HG02938 (cell line): ENCODE data around the gene UGT1A5.
"Not testable (repeated sequence)": the region's sequence is repeated elsewhere in the genome, so short reads cannot be mapped to it uniquely, and the experiment has no call there.

Source experiments
- ATAC-seq: cut with Tn5 transposase; IDR thresholded peaks from one replicate; pipeline ENCODE4 v1.9.1; 2021; ENCODE audit warnings: mild to moderate bottlenecking, moderate library complexity; ENCODE audit not compliant: unreplicated experiment

UGT1A5 gene

DNA sequence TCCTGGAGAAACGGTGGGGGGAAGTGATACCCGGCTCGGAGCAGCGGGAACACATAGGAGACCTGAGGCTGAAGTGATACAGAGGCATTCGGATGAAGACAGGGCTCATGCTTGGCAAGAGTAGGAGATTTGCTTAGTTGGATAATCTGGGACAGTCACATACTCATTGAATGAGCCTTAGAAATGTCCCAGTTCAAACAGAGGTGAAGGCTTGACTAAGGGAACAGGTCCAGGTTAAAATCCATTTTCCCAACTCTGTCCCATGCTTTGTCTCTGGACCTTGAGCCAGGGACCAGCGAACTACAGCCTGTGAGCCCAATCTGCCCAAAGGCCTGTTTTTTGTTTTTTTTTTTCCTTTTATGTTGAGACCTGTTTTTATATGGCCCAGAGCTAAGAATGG is 18.7 kb upstream of the UGT1A5 start:
- ATAC-seq, result no peak

DNA sequence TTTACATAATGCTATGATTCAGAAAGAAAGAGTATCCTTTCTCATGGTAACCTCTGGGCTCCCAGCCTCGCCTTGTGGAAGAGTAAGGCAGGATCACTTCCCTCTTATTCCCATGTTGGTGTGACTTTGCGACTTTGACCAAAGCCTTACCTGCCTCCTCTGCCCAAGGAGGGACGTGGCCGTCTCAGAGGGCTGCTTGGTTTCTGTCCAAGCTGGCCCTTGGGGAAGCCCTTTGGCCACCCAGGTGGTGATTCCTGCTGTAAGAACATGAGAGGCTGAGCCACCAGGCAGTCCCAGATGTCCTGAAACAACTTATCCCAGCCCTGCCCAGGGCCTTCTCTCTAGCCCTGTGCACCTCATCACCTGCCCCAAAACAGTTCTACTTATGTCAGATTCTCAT is 14.0 kb upstream of the UGT1A5 start:
- ATAC-seq, result no peak

DNA sequence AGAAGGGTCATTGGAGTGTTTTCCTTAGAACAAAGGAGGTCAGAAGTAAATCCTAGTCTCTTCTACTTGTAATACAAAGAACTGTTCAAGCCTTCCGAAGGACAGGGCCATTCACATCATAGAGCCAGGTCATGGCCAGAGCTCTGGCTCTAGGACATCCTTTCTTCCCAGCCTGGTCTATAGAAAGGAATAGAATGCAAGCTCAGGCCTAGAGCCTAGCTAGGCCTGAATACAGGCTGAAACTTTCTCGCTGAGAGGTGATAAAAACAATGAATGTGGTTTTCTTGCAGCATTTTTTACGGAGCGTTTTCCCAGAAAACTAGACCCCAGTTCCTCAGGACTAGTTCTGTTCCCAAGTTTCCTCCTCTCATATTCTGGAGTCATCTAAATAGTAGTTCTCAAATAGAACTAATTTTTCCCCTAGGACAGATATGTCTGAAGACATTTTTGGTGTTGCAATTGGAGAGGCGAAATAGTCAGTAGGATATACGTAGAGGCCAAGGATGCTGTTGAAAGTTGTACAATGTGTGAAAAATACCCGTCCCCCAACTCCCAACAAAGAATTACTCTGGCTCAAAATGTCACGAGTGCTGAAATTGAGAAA is 13.2 kb upstream of the UGT1A5 start:
- no peak for ATAC-seq

DNA sequence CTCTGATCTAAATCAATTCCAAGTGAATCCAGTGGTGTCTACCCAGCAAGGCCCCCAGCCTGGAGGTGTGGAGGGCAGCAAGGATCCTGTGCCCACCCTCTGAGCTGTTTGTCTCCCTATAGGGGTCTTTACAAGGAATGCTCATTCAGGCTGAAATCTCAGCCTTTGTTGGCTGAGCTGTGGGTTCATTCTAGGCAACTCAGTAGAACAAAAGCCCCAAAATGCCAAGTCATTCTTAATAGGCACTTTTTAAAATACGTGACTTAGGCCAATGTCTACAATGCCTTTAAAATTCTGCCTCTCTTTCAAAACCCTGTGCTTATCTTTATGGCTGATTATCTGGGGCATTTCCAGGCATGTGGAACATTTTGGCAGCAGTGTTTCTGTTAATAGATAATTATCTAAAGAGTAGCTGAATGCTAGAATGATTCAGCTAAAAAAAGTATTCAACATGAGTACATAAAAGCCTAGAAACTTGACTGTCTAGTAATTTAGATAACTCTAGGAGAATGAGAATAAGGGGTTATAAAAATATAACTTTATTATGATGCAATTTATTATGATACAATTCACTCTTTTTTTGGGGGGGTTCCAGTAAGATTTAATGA is 12.6 kb upstream of the UGT1A5 start:
- ATAC-seq, result no peak

DNA sequence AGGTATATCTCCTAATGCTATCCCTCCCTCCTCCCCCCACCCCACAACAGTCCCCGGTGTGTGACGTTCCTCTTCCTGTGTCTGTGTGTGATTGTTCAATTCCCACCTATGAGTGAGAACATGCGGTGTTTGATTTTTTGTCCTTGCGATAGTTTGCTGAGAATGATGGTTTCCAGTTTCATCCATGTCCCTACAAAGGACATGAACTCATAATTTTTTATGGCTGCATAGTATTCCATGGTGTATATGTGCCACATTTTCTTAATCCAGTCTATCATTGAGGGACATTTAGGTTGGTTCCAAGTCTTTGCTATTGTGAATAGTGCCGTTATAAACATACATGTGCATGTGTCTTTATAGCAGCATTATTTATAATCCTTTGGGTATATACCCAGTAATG is 11.9 kb upstream of the UGT1A5 start:
- not testable (repeated sequence) for ATAC-seq

DNA sequence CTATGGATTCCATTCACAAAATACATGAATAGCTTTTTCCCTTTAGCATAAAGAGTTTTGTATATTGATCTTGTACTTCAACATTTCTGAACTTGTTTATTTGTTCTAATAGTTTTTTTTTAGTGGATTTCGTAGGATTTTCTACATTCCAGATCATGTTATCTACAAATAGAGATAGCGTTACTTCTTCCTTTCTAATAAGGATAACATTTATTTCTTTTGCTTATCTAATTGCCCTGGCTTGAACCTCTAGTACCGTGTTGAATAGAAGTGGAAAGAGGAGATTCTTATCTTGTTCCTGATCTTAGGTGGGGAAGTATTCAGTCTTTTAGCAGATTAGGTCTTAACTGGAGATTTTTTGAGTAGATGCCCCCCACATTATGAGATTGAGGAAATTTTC is 10.5 kb upstream of the UGT1A5 start:
- ATAC-seq, result no peak

DNA sequence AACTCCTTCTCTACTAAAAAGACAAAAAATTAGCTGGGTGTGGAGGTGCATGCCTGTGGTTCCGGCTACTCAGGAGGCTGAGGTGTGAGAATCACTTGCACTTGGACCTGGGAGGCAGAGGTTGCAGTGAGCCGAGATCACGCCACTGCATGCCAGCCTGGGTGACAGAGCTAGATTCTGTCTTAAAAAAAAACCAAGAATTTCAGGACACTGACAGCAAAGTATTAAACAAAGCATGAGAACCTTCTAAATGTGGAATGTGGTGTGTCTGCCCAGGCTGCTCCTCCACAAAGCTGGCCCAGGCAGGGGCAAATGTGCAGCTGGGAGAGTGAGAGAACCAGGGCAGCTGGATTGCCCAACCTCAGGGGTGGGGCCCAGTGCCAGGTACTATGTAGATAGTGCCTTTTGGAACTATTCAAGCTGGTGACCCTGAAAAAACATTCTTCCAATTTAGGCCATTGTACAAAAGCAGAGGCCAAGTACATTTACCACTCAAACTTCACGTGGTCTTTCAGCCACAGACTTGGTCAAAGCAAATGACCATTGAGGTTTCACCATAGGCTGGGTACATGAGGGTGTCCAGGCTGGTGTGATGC is 6.7 kb upstream of the UGT1A5 start:
- no peak for ATAC-seq

DNA sequence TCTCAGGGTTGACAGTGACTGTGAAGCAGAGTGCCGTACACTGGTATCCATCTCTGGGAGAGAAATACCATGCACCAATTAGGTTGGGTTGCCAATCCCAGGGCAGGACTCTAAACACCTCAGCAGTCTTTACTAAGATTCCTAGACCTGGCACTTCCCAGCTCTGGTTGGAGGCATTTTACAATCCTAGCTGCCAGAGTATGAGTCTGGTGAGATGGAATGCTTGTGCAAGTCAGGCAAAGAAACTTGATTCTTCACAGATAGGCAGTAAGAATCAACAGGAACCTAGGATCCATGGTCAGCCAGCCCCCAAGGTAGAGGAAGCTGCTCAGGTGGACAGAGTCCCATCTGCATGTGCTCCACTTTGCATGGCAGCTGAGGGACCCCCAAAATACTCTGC is 6.0 kb upstream of the UGT1A5 start:
- no peak for ATAC-seq

DNA sequence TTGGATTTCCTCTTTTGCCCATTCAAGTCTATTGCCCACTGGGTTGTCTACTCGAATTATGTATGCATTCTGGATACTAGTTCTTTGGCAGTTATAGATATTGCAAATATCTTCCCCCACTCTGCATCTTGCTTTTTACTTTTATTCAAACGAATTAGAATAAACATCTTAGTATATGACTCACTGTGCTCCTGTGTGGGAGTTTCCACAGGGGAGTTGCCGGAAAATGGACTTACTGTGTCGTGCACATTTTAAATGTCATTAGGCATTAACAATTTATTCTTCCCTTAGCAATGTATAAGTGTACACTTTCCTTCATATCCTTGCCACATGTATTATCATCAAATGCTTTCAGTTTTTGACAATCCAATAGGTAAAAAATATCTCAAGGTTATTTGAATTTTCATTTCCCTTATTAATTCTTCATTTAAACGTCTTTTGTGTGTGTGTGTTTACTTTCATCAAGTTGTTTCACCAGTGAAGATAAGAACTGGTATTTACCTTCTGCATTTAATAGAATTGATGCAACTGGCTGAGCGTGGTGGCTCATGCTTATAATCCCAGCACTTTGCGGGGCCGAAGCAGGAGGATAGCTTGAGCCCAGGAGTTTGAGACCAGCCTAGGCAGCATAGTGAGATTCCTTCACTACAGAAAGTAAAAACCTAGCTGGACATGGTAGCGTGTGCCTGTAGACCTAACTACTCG is 4.6 kb upstream of the UGT1A5 start:
- no peak for ATAC-seq

DNA sequence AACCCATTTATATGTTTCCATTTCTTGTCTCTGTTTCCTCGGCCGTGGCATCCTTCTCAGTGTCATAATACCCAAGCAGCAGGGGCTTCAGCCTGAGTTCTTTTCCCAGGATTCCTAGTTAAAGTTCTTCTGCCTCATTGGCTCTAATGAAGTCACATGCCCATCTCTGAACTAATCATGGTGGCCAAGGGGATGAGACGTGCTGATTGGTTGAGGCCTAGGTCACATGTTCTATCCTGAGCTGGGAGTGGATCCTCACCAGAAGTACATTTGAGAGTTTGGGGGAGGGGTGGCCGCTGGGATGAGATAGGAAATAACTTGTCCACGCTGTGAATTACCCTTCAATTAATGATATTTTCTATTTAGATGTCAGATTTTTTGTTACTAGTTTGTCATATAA is 3.8 kb upstream of the UGT1A5 start:
- no peak for ATAC-seq

DNA sequence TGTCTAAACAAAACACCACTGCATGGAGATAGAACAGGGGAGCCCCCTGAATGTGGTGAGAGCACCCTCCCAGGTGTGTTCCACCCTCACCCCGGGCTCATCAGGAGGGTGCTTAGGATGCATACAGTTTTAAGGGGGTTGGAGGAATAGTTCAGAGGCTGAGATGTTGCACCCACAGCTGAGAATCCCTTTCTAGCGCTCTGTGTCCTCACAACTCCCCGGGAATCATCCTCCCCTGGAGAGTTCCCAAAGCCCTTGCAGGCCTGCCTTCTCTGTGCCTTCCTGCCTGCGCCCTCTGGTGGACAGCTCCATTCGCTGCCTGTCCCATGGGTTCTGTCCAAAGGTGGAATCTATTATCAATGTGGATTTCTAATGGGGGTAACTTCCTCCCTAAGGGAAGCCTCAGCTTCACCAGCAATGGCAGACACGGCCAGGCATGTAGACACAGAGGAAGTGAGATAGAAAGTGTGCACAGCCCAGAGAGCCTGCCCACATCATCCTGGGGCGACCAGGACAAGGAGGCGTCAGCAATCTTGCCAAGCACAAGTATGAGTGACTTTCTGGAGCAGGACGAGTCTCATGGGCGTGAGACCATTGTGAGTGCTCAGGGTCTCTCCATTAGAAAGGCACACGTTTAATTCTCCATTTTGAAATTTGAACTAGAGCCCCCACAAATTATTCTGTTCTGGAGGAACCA is 1.2 kb upstream of the UGT1A5 start:
- no peak for ATAC-seq

DNA sequence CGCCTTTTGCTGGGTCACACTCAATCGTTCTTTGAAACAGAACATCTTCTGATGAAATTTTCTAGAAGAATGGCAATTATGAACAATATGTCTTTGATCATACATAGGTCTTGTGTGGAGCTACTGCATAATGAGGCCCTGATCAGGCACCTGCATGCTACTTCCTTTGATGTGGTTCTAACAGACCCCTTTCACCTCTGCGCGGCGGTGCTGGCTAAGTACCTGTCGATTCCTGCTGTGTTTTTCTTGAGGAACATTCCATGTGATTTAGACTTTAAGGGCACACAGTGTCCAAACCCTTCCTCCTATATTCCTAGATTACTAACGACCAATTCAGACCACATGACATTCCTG is 532 bp downstream of the UGT1A5 start:
- no peak for ATAC-seq

DNA sequence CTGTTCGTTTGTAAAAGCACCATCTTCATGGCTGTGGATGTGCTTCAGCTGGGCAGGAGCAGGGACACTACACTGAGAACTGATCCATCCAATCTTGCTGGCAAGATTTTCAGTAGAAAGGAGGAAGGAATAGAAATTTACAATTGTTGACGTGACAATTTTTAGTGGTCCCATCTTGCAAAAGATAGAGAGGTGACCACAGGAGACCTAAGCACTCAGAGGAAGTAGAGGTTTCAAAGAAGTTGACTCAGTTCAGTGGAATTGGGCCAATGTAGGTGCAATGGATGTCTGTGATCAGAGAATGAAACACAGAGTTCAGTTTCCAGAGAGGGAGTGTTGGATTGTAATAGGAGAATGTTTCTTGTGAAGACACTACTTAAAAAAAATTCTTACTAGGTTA is 1.4 kb downstream of the UGT1A5 start:
- no peak for ATAC-seq

DNA sequence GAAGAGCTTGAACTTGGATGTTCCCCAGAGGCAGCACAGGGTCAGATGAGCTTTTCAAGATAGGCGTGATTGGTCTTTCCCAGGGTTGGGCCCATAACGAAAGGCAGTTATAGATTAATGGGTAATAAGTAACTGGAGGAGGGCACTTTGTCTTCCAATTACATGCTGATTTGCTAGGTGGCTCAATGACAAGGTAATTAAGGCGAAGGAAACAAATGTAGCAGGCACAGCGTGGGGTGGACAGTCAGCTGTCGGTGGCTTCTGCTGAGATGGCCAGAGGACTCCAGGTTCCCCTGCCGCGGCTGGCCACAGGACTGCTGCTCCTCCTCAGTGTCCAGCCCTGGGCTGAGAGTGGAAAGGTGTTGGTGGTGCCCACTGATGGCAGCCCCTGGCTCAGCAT is 5.8 kb downstream of the UGT1A5 start, which contains the start of gene UGT1A4:
UGT1A4 (plus strand) TSS at position 185 of the 400 bp plus-strand sequence; CDS start at position 270, 85 bp downstream.
- no peak for ATAC-seq

DNA sequence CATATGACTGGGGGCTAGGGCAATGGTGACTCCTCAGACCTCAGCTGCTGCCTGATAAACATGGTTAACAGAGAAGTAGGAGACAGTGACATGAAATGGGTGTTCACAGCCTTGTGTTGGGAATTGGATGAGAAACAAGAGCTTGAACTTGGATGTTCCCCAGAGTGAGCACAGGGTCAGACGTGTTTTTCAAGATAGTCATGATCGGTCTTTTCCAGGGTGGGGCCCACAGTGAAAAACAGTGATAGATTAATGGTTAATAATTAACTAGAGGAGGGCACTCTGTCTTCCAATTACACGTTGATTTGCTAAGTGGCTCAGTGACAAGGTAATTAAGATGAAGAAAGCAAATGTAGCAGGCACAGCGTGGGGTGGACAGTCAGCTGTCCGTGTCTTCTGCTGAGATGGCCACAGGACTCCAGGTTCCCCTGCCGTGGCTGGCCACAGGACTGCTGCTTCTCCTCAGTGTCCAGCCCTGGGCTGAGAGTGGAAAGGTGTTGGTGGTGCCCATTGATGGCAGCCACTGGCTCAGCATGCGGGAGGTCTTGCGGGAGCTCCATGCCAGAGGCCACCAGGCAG is 16.1 kb downstream of the UGT1A5 start, which contains the start of gene UGT1A3:
UGT1A3 (plus strand) TSS at position 320 of the 579 bp plus-strand sequence; CDS start at position 405, 85 bp downstream.
- ATAC-seq, result no peak

DNA sequence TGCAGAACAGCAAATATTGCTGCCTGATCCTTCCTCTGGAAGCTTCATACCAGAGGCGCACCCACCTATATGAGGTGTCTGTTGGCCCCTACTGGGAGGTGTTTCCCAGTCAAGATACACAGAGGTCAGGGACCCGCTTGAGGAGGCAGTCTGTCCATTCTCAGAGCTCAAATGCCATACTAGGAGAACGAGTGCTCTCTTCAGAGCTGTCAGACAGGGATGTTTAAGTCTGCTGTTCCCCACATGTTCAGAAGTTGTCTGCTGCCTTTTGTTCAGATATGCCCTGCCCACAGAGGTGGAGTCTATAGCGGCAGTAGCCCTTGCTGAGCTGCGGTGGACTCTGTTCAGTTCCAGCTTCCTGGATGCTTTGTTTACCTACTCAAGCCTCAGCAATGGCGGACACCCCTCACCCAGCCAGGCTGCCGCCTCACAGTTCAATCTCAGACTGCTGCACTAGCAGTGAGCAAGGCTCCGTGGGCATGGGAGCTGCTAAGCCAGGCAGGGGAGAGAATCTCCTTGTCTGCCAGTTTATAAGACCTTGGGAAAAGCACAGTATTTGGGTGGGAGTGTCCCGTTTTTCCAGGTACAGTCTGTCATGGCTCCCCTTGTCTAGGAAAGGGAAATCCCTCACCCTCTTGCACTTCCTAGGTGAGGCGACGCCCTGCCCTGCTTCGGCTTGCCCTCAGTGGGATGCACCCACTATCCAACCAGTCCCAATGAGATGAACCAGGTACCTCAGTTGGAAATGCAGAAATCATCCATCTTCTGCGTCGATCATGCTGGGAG is 24.4 kb downstream of the UGT1A5 start:
- ATAC-seq, result not testable (repeated sequence)

DNA sequence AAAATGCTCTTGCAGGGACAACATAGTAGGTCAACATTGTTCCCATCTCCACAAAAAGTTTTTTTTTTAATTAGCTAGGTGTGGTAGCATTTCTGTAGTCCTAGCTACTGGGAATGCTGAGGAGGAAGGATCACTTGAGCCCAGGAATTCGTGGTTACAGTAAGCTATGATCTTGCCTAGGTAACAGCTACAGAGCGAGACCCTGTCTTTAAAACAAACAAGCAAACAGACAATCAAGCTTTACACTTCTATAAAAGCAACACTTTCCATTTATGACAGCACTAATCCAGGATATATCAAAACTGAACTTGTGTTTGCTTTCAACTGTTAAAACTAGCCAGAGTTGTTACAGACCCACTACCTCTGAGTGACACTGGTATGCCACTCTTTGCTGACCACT is 28.2 kb downstream of the UGT1A5 start:
- ATAC-seq, result no peak

DNA sequence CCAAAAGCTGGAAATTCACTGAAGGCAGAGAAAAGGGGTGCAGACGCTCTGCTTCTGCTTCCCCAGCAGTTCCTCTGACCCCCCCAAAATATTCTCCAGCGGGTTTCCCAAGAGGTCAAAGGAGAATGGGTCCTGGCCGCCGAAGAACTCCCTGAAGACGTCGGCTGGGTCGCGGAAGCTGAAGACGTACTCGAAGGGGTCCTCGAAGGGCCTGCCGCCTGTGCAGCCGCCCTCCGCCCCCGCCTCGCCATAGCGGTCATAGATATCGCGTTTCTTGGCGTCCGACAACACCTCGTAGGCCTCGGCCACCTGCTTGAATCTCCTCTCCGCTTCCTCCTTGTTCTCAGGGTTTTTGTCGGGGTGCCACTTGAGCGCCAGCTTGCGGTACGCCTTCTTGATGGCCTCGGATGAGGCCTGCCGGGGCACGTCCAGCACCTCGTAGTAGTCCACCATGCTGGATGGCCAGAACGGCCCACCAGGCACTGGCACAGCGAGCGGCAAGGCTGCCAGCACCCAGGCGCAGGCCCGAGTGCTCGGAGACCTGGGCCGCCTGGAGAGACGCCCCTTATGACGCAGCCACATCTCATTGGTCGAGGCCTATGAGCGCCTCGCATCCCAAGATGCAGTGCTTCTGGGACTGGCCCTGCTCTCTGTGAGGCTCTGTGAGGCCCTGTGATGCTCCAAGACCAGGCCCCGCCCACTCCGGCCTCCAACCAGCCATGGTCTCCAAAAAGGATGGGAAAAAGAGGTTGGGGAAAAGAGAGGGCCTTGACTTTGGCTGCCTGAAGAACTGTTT is 31.0 kb downstream of the UGT1A5 start:
- ATAC-seq, result no peak

DNA sequence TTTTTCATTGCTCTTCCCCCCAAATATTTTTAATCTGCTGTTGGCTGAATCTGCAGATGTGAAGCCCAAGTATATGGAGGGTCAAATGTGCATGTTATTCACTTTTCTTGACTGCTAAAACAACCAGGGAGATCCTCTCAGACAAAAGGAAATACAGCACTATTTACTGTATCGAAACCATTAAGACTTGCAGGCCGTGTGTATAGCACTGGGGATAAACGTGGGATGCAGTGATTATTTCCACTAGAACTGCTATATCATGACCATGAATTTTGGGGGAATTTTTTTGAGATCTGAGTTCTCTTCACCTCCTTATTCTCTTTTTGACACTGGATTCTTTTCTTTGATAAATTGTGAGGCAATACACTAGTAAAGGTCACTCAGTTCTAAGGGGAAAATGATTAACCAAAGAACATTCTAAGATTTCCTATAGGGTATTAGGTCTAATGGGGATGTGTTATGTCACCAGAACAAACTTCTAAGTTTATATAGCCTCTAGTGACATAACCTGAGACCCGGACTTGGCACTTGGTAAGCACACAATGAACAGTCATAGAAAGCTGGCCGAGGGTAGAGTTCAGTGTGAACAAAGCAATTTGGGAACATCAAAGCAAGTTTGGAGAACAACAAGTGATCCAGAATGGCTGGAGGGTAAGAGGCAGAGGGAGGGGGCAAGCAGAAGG is 32.5 kb downstream of the UGT1A5 start:
- no peak for ATAC-seq
